GM21723 (cell line): ENCODE data around the gene MISP3.
"Not testable (repeated sequence)": the region's sequence is repeated elsewhere in the genome, so short reads cannot be mapped to it uniquely, and the experiment has no call there.

Experiments
- ATAC-seq: cut with Tn5 transposase; IDR thresholded peaks from one replicate; pipeline ENCODE4 v1.9.1; 2021; ENCODE audit warnings: mild to moderate bottlenecking, moderate library complexity; ENCODE audit not compliant: unreplicated experiment

The MISP3 gene

GRCh38 chr19:14072535-14073260 is at the start of gene MISP3:
MISP3 (plus strand) TSS chr19:14072786; CDS start chr19:14073310, 524 bp downstream.
- ATAC-seq: no peak

- ATAC-seq: no peak
These were observed 49.0 kb upstream of the MISP3 start for GRCh38 chr19:14023404-14024235.

- ATAC-seq: not testable (repeated sequence)
These were observed 45.9 kb upstream of the MISP3 start for GRCh38 chr19:14026652-14027192.

- ATAC-seq: no peak
These were observed 44.6 kb upstream of the MISP3 start, which contains the start of gene RLN3 for GRCh38 chr19:14027856-14028450. RLN3 (plus strand) TSS chr19:14028148; CDS start chr19:14028205, 57 bp downstream.

- ATAC-seq: no peak
These were observed 43.7 kb upstream of the MISP3 start for GRCh38 chr19:14028901-14029300.

GRCh38 chr19:14030997-14031718 is 41.4 kb upstream of the MISP3 start:
- ATAC-seq: no peak

- ATAC-seq: no peak
These were observed 40.7 kb upstream of the MISP3 start, which contains the start of gene IL27RA for GRCh38 chr19:14031719-14032480. IL27RA (plus strand) TSS chr19:14031762; CDS start chr19:14031873, 111 bp downstream.

GRCh38 chr19:14033946-14034345 is 38.6 kb upstream of the MISP3 start:
- ATAC-seq: no peak

- not testable (repeated sequence) for ATAC-seq
These were observed 37.4 kb upstream of the MISP3 start for GRCh38 chr19:14035159-14035558.

GRCh38 chr19:14035706-14036105 is 36.9 kb upstream of the MISP3 start:
- no peak for ATAC-seq

- no peak for ATAC-seq
These were observed 33.4 kb upstream of the MISP3 start for GRCh38 chr19:14039181-14039580.

GRCh38 chr19:14042659-14043608 is 29.7 kb upstream of the MISP3 start:
- ATAC-seq: not testable (repeated sequence)

GRCh38 chr19:14047866-14048265 is 24.7 kb upstream of the MISP3 start:
- not testable (repeated sequence) for ATAC-seq

GRCh38 chr19:14048443-14049153 is 24.0 kb upstream of the MISP3 start:
- ATAC-seq: no peak

GRCh38 chr19:14050512-14050911 is 22.1 kb upstream of the MISP3 start:
- ATAC-seq: no peak

- not testable (repeated sequence) for ATAC-seq
These were observed 21.6 kb upstream of the MISP3 start for GRCh38 chr19:14050961-14051360.

GRCh38 chr19:14051980-14052379 is 20.6 kb upstream of the MISP3 start:
- ATAC-seq: no peak

- no peak for ATAC-seq
These were observed 20.1 kb upstream of the MISP3 start for GRCh38 chr19:14052470-14052869.
